GM18526 (cell line): ENCODE data around the gene FAM9A.

Source experiments
- POLR2A ChIP-seq: IDR thresholded peaks from 3 replicates; pipeline ENCODE4 v1.6.1; 2011; ENCODE audit not compliant: insufficient read length; ENCODE audit errors: extremely low read depth

Gene FAM9A

GRCh38 chrX:8748855-8749254 is 52.3 kb downstream of the FAM9A start:
- TF ChIP-seq POLR2A: no peak

GRCh38 chrX:8743126-8743732 is 58.0 kb downstream of the FAM9A start:
- TF ChIP-seq POLR2A: no peak

DNA sequence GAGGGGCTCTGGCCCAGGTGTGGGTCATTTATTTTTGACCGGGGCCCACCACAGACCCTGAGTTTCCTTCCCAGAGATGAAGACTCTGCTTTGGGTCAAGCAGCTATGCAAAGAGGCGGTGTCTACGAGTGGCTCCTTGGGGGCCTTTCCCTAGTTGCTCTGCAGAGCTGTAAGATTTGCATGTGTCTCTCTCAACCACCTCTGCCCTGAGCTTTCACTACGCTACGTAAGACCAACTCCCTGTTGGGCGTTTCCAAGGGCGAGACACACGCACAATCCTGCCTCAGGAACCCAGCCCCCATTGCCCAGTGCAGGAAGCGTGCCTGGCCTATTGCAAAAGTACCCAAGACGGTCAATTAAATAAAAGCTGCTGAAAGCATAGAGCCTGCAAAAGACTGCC is 59.2 kb downstream of the FAM9A start:
- TF ChIP-seq POLR2A: no peak
